ENCODE results near the gene ZNF169.
"Not testable (repeated sequence)": the region's sequence is repeated elsewhere in the genome, so short reads cannot be mapped to it uniquely, and the experiment has no call there.

DNA sequence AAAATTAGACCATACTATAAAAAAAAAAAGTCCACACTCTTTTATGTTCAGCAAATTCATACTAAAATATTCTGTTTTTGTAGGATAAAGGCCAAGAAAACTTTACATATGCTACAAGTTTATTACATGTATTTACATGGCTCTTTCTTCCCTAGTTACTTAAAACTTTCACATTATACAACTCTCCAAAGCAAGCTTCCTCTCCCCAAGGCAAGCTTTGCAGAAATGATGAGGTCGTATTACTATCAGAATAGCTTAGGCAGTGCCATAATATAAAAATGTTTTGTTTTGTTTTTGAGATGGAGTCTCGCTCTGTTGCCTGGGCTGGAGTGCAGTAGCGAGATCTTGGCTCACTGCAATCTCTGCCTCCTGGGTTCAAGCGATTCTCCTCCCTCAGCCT, 77.3 kb downstream of the ZNF169 start:
- TF ChIP-seq, protein P1, sequence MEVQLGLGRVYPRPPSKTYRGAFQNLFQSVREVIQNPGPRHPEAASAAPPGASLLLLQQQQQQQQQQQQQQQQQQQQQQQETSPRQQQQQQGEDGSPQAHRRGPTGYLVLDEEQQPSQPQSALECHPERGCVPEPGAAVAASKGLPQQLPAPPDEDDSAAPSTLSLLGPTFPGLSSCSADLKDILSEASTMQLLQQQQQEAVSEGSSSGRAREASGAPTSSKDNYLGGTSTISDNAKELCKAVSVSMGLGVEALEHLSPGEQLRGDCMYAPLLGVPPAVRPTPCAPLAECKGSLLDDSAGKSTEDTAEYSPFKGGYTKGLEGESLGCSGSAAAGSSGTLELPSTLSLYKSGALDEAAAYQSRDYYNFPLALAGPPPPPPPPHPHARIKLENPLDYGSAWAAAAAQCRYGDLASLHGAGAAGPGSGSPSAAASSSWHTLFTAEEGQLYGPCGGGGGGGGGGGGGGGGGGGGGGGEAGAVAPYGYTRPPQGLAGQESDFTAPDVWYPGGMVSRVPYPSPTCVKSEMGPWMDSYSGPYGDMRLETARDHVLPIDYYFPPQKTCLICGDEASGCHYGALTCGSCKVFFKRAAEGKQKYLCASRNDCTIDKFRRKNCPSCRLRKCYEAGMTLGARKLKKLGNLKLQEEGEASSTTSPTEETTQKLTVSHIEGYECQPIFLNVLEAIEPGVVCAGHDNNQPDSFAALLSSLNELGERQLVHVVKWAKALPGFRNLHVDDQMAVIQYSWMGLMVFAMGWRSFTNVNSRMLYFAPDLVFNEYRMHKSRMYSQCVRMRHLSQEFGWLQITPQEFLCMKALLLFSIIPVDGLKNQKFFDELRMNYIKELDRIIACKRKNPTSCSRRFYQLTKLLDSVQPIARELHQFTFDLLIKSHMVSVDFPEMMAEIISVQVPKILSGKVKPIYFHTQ (CRISPR knock-in tag; IDR thresholded peaks at IDR 0.05): not testable (repeated sequence)
- TF ChIP-seq CTCF (IDR thresholded peaks at IDR 0.05); IRF1 (CRISPR knock-in tag; IDR thresholded peaks at IDR 0.05); JUN (CRISPR knock-in tag; IDR thresholded peaks at IDR 0.05); ZNF232 (CRISPR knock-in tag; IDR thresholded peaks at IDR 0.05); FOXP1 (CRISPR knock-in tag; IDR thresholded peaks at IDR 0.05; ENCODE audit: borderline replicate concordance); TEAD1 (CRISPR knock-in tag; IDR thresholded peaks at IDR 0.05); CREB1 (CRISPR knock-in tag; IDR thresholded peaks at IDR 0.05); EMX1 (CRISPR knock-in tag; IDR thresholded peaks at IDR 0.05); FOXK1 (CRISPR knock-in tag; IDR thresholded peaks at IDR 0.05); TCF7 (CRISPR knock-in tag; IDR thresholded peaks at IDR 0.05; ENCODE audit: low read depth): not testable (repeated sequence)
- TF ChIP-seq, protein P2, sequence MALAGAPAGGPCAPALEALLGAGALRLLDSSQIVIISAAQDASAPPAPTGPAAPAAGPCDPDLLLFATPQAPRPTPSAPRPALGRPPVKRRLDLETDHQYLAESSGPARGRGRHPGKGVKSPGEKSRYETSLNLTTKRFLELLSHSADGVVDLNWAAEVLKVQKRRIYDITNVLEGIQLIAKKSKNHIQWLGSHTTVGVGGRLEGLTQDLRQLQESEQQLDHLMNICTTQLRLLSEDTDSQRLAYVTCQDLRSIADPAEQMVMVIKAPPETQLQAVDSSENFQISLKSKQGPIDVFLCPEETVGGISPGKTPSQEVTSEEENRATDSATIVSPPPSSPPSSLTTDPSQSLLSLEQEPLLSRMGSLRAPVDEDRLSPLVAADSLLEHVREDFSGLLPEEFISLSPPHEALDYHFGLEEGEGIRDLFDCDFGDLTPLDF (CRISPR knock-in tag; IDR thresholded peaks at IDR 0.05): not testable (repeated sequence)
- TF ChIP-seq, protein P3, sequence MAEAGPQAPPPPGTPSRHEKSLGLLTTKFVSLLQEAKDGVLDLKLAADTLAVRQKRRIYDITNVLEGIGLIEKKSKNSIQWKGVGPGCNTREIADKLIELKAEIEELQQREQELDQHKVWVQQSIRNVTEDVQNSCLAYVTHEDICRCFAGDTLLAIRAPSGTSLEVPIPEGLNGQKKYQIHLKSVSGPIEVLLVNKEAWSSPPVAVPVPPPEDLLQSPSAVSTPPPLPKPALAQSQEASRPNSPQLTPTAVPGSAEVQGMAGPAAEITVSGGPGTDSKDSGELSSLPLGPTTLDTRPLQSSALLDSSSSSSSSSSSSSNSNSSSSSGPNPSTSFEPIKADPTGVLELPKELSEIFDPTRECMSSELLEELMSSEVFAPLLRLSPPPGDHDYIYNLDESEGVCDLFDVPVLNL (CRISPR knock-in tag; IDR thresholded peaks at IDR 0.05; ENCODE audit: borderline replicate concordance, low read depth): not testable (repeated sequence)
- TF ChIP-seq, protein P4, sequence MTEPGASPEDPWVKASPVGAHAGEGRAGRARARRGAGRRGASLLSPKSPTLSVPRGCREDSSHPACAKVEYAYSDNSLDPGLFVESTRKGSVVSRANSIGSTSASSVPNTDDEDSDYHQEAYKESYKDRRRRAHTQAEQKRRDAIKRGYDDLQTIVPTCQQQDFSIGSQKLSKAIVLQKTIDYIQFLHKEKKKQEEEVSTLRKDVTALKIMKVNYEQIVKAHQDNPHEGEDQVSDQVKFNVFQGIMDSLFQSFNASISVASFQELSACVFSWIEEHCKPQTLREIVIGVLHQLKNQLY (CRISPR knock-in tag; IDR thresholded peaks at IDR 0.05): not testable (repeated sequence)

Data from WTC11 (cell line).